Endothelial cell of umbilical vein (primary cell): ENCODE measurements around the gene ZNF148. TPM values are rescaled to one million over a fixed set of nuclear protein-coding genes. Genes with fewer than 3 reads are reported as not detected.
A peak's percentile ranks its signal among the peaks of the same experiment; 100 is the strongest.

Source experiments
- BruUV-seq: library from RNA; stranded (reverse); fragments of 400-500 nt; replicated peaks from 2 replicates; lab custom pipeline; 2021; lab: Mats Ljungman, UMichigan
- CTCF ChIA-PET: fragments of 300-600, 350-600 bp; sonication (Branson Sonifier 250); formaldehyde crosslinking; loops from one replicate; lab custom pipeline; 2021; ENCODE audit warnings: antibody characterized with exemption, inconsistent platforms; lab: Charles Lee
- POLR2A ChIA-PET: fragments of 300-600, 350-600 bp; sonication (Branson Sonifier 250); formaldehyde crosslinking; loops from one replicate; lab custom pipeline; 2021; ENCODE audit warnings: antibody characterized with exemption, inconsistent platforms; lab: Charles Lee
- DNase-seq: peaks from one replicate; pipeline ENCODE4 v3.0.0-alpha.2; 2011; ENCODE audit warnings: low read depth, low spot score
- FAIRE-seq: peaks from 2 replicates; lab custom pipeline; 2011; peaks lifted over from hg19 to GRCh38; lab: Jason Lieb, UNC
- H2AFZ ChIP-seq: 2 replicates; pipeline ENCODE4 v1.6.0; 2012; ENCODE audit warnings: low read depth, low read length, control low read depth, inconsistent platforms
- H3K27ac ChIP-seq: 2 replicates; pipeline ENCODE4 v1.5.1; 2011; ENCODE audit warnings: low read depth, mild to moderate bottlenecking, control low read depth, low read length, moderate library complexity; ENCODE audit not compliant: insufficient read depth
- H3K27me3 ChIP-seq, 2 experiments: 2 replicates each; pipeline versions ENCODE4 v1.6.0 to v1.6.1; 2011; ENCODE audit warnings: low read length in 2 of 2, mixed read lengths in 1 of 2; ENCODE audit not compliant: control insufficient read depth in 2 of 2, insufficient read depth in 2 of 2
- H3K36me3 ChIP-seq, 2 experiments: 2 replicates in 1 of 2; 3 replicates in 1 of 2; pipeline ENCODE4 v1.5.1; 2011; ENCODE audit warnings: low read length in 2 of 2, mild to moderate bottlenecking in 1 of 2, moderate library complexity in 1 of 2; ENCODE audit not compliant: control insufficient read depth in 2 of 2, insufficient read depth in 2 of 2; ENCODE audit errors: extremely low read depth in 1 of 2
- H3K4me1 ChIP-seq: 3 replicates; pipeline ENCODE4 v1.5.1; 2011; ENCODE audit warnings: mild to moderate bottlenecking, low read length; ENCODE audit not compliant: control insufficient read depth, insufficient read depth; ENCODE audit errors: extremely low read depth
- H3K4me2 ChIP-seq: 2 replicates; pipeline ENCODE4 v1.6.1; 2011; ENCODE audit warnings: low read length, control low read depth, mixed read lengths; ENCODE audit not compliant: insufficient read depth
- H3K4me3 ChIP-seq, 3 experiments: fragments of 200-600 bp in 1 of 3; sonication (generic), shearing (Covaris generic) in 1 of 3; replicated peaks in 1 of 3; 2 replicates each; pipeline ENCODE4 v1.5.1; 2011 to 2016; ENCODE audit warnings: control low read depth in 3 of 3, low read length in 3 of 3, mild to moderate bottlenecking in 2 of 3, inconsistent platforms in 1 of 3, low read depth in 1 of 3, moderate library complexity in 1 of 3; ENCODE audit not compliant: insufficient read depth in 1 of 3
- H3K79me2 ChIP-seq: 2 replicates; pipeline ENCODE4 v1.6.0; 2012; ENCODE audit warnings: low read length, inconsistent platforms; ENCODE audit not compliant: control insufficient read depth, insufficient read depth
- H3K9ac ChIP-seq: replicated peaks from 2 replicates; pipeline ENCODE3; 2011; ENCODE audit warnings: low read length, control low read depth; ENCODE audit not compliant: insufficient read depth; ENCODE audit errors: extremely low read depth
- H3K9me1 ChIP-seq: replicated peaks from 3 replicates; pipeline ENCODE4 v1.6.0; 2011; ENCODE audit warnings: mild to moderate bottlenecking, low read length; ENCODE audit not compliant: control insufficient read depth, insufficient read depth; ENCODE audit errors: extremely low read depth
- H3K9me3 ChIP-seq: replicated peaks from 2 replicates; pipeline ENCODE4 v1.5.1; 2012; ENCODE audit warnings: low read length, inconsistent platforms; ENCODE audit not compliant: control insufficient read depth, insufficient read depth
- H4K20me1 ChIP-seq: replicated peaks from 2 replicates; pipeline ENCODE3; 2011; ENCODE audit warnings: mild to moderate bottlenecking, low read length; ENCODE audit not compliant: control insufficient read depth, insufficient read depth; ENCODE audit errors: extremely low read depth
- EZH2 ChIP-seq: IDR thresholded peaks from 2 replicates; pipeline ENCODE4 v1.6.1; 2012; ENCODE audit warnings: borderline replicate concordance, low read depth, mild to moderate bottlenecking, moderate library complexity, low read length, inconsistent platforms; ENCODE audit not compliant: severe bottlenecking
- FOS ChIP-seq: IDR thresholded peaks from 2 replicates; pipeline ENCODE4 v1.6.1; 2011; ENCODE audit warnings: mild to moderate bottlenecking, low read length, moderate library complexity, borderline replicate concordance; ENCODE audit not compliant: insufficient read depth
- GATA2 ChIP-seq: IDR thresholded peaks from 2 replicates; pipeline ENCODE4 v1.7.0; 2011; ENCODE audit warnings: low read depth, mild to moderate bottlenecking, moderate library complexity, mixed read lengths, low read length; ENCODE audit not compliant: insufficient read length, insufficient read depth
- JUN ChIP-seq: IDR thresholded peaks from 2 replicates; pipeline ENCODE4 v1.6.1; 2011; ENCODE audit warnings: borderline replicate concordance, low read depth; ENCODE audit not compliant: insufficient read length, insufficient read depth
- MYC ChIP-seq: IDR thresholded peaks from one replicate; pipeline ENCODE4 v1.6.1; 2011; ENCODE audit warnings: mild to moderate bottlenecking, low read depth, low read length
- POLR2A ChIP-seq: IDR thresholded peaks from 2 replicates; pipeline ENCODE4 v1.6.1; 2012; ENCODE audit warnings: low read depth, mild to moderate bottlenecking, control low read depth, low read length
- POLR2AphosphoS5 ChIP-seq: IDR thresholded peaks from 2 replicates; pipeline ENCODE4 v1.6.1; 2012; ENCODE audit warnings: low read depth, mild to moderate bottlenecking, control low read depth, low read length, moderate library complexity; ENCODE audit not compliant: insufficient read depth
- dilution Hi-C: fragments of 300-500 bp; cut with MboI; formaldehyde crosslinking; loops from one replicate; pipeline ENCODE4 v1.15.0; 2019; ENCODE audit warnings: low sequenced_read_pairs; ENCODE audit not compliant: extremely low pct_ligation_motif_present
- intact Hi-C: fragments of 100-400 bp; cut with micrococcal nuclease; formaldehyde crosslinking; loops from one replicate; pipeline ENCODE4 v1.10.0; 2022
- polyA plus RNA-seq, 4 experiments: library from polyadenylated mRNA; depleted of rRNA in 3 of 4; stranded (reverse) in 3 of 4; unstranded in 1 of 4; fragments of >200 nt; gene quantifications; 2 replicates each; pipeline versions ENCODE4 v1.2.1 to v1.2.3, GENCODE V29; 2011 to 2012; ENCODE audit warnings: missing spikeins in 1 of 4
- total RNA-seq: library from RNA; stranded (reverse); gene quantifications from 2 replicates; pipeline ENCODE4 v1.2.3, GENCODE V29; 2021
- TF ChIP-seq, protein P1 (sequence below): IDR thresholded peaks from 2 replicates; pipeline ENCODE4 v1.6.1; 2011; ENCODE audit not compliant: insufficient read depth, insufficient read length
- TF ChIP-seq, protein P2 (sequence below), 2 donors: IDR thresholded peaks; 1 replicate in 1 of 2; 2 replicates in 1 of 2; pipeline ENCODE4 v1.5.1; 2011; ENCODE audit warnings: low read length in 2 of 2, mild to moderate bottlenecking in 2 of 2, moderate library complexity in 2 of 2, control low read depth in 1 of 2, inconsistent platforms in 1 of 2, low read depth in 1 of 2; ENCODE audit not compliant: insufficient read depth in 1 of 2; ENCODE audit errors: extremely low read depth in 1 of 2

The ZNF148 gene
- total and polyA plus RNA-seq, 2 donors (not counting 3 experiments of a cell fraction or from before 2014, with no cell fraction given): 8.0 to 41.3 TPM

GRCh38 chr3:125357032-125357658 is 18.0 kb downstream of the ZNF148 start:
- H4K20me1 ChIP-seq: peaks cover 13% of the 10 kb centered on the region
- TF ChIP-seq EZH2 (no peak), MYC (no peak), JUN (no peak), FOS (no peak), POLR2AphosphoS5 (no peak), GATA2 (no peak), POLR2A (no peak)
- TF ChIP-seq, protein P1, sequence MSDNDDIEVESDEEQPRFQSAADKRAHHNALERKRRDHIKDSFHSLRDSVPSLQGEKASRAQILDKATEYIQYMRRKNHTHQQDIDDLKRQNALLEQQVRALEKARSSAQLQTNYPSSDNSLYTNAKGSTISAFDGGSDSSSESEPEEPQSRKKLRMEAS: no peak
- TF ChIP-seq, protein P2, sequence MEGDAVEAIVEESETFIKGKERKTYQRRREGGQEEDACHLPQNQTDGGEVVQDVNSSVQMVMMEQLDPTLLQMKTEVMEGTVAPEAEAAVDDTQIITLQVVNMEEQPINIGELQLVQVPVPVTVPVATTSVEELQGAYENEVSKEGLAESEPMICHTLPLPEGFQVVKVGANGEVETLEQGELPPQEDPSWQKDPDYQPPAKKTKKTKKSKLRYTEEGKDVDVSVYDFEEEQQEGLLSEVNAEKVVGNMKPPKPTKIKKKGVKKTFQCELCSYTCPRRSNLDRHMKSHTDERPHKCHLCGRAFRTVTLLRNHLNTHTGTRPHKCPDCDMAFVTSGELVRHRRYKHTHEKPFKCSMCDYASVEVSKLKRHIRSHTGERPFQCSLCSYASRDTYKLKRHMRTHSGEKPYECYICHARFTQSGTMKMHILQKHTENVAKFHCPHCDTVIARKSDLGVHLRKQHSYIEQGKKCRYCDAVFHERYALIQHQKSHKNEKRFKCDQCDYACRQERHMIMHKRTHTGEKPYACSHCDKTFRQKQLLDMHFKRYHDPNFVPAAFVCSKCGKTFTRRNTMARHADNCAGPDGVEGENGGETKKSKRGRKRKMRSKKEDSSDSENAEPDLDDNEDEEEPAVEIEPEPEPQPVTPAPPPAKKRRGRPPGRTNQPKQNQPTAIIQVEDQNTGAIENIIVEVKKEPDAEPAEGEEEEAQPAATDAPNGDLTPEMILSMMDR (IDR thresholded peaks at IDR 0.05; ENCODE audit: extremely low read depth in 1 of 2, insufficient read depth in 1 of 2, low read depth in 1 of 2, low read length in 2 of 2): no peak
- no peak overlapping the region for H3K27ac ChIP-seq
- FAIRE-seq: no peak
- H3K4me3 ChIP-seq: peak overlapping the region; percentile 30 to 64 (median 52)
- dilution Hi-C loops: no loop called here
- peak; percentile 66 for DNase-seq
- POLR2A ChIA-PET: no interaction called here
- no TSS peak for BruUV-seq
- no peaks in the 10 kb centered on the region for H3K9me1 ChIP-seq
- peaks cover 4% of the 10 kb centered on the region for H3K4me1 ChIP-seq
- intact Hi-C loops: no loop called here
- peak overlapping the region; percentile 20 for H2AFZ ChIP-seq
- H3K36me3 ChIP-seq: no peaks in the 10 kb centered on the region
- no peaks in the 10 kb centered on the region for H3K27me3 ChIP-seq
- H3K9me3 ChIP-seq: no peaks in the 10 kb centered on the region
- peak overlapping the region; percentile 66 for H3K4me2 ChIP-seq
- H3K79me2 ChIP-seq: peaks cover 91% of the 10 kb centered on the region
- CTCF ChIA-PET: interaction anchor here (1.1 to 1.3 kb wide), 4 partner anchors 19 to 51 kb away, joined by 3 to 4 read pairs (median 3); partner anchors contain the start of gene ZNF148
- H3K9ac ChIP-seq: no peak overlapping the region
